B cell (primary cell): Measurements from ENCODE around the gene TXNL1. TPM values are rescaled to one million over a fixed set of nuclear protein-coding genes. Genes with fewer than 3 reads are reported as not detected.

Experiments used
- ATAC-seq: fragments of 200-7000 bp; cut with Tn5 transposase; one replicate; pipeline ENCODE4 v1.10.0; 2021; ENCODE audit warnings: low read depth, mild to moderate bottlenecking, moderate number of reproducible peaks, moderate library complexity
- CTCF ChIA-PET: fragments of 350-600 bp; sonication (Branson Sonifier 250); formaldehyde crosslinking; loops from one replicate; lab custom pipeline; 2021; ENCODE audit warnings: antibody characterized with exemption, inconsistent platforms; lab: Charles Lee
- POLR2A ChIA-PET: fragments of 350-600 bp; sonication (Branson Sonifier 250); formaldehyde crosslinking; loops from one replicate; lab custom pipeline; 2021; ENCODE audit warnings: antibody characterized with exemption; lab: Charles Lee
- DNase-seq: peaks from one replicate; pipeline ENCODE4 v3.0.0; 2013
- H2AFZ ChIP-seq: 2 replicates; pipeline ENCODE4 v1.6.1; 2012; ENCODE audit warnings: mild to moderate bottlenecking, low read depth, low read length; ENCODE audit not compliant: insufficient read depth, poor library complexity, severe bottlenecking
- H3K27ac ChIP-seq, 2 donors: 1 replicate in 1 of 2; 2 replicates in 1 of 2; pipeline ENCODE4 v1.5.1; 2012 to 2013; ENCODE audit warnings: low read length in 2 of 2, mild to moderate bottlenecking in 2 of 2, moderate library complexity in 1 of 2
- H3K27me3 ChIP-seq, 4 experiments: fragments of 200-600 bp in 1 of 4; sonication (generic) in 1 of 4; replicated peaks in 1 of 4; 1 replicate in 2 of 4; 2 replicates in 2 of 4; pipeline versions ENCODE4 v1.6.1 to v1.7.0; 2013 to 2016; ENCODE audit warnings: low read length in 3 of 4, mild to moderate bottlenecking in 2 of 4, mixed read lengths in 1 of 4, moderate library complexity in 1 of 4; ENCODE audit not compliant: insufficient read depth in 4 of 4, control insufficient read depth in 3 of 4; ENCODE audit errors: control extremely low read depth in 1 of 4
- H3K36me3 ChIP-seq, 2 experiments: replicated peaks in 1 of 2; 1 replicate in 1 of 2; 2 replicates in 1 of 2; pipeline versions ENCODE4 v1.6.1 to v1.7.1; 2013; ENCODE audit warnings: low read length in 1 of 2; ENCODE audit not compliant: insufficient read depth in 2 of 2, control insufficient read depth in 1 of 2; ENCODE audit errors: control extremely low read depth in 1 of 2, extremely low read depth in 1 of 2
- H3K4me1 ChIP-seq, 2 donors: fragments of 200-600 bp in 1 of 2; sonication (generic) in 1 of 2; 1 replicate in 1 of 2; 2 replicates in 1 of 2; pipeline versions ENCODE4 v1.5.1 to v1.6.1; 2013 to 2017; ENCODE audit warnings: low read length in 2 of 2; ENCODE audit not compliant: control insufficient read depth in 2 of 2, insufficient read depth in 2 of 2
- H3K4me2 ChIP-seq: replicated peaks from 2 replicates; pipeline ENCODE3; 2012; ENCODE audit warnings: mild to moderate bottlenecking, low read depth, low read length; ENCODE audit not compliant: poor library complexity, severe bottlenecking
- H3K4me3 ChIP-seq, 5 experiments: fragments of 200-600 bp in 1 of 5; sonication (generic) in 1 of 5; 1 replicate in 3 of 5; 2 replicates in 2 of 5; pipeline versions ENCODE4 v1.5.1 to v1.7.0; 2011 to 2016; ENCODE audit warnings: low read length in 4 of 5, mild to moderate bottlenecking in 4 of 5, low read depth in 2 of 5, control low read depth in 1 of 5, moderate library complexity in 1 of 5; ENCODE audit not compliant: insufficient read depth in 1 of 5; ENCODE audit errors: control extremely low read depth in 1 of 5, extremely low read depth in 1 of 5
- H3K79me2 ChIP-seq: fragments of 200-600 bp; sonication (generic); one replicate; pipeline ENCODE4 v1.6.0; 2016; ENCODE audit warnings: low read length; ENCODE audit not compliant: control insufficient read depth, insufficient read depth
- H3K9ac ChIP-seq: fragments of 200-600 bp; sonication (generic); 2 replicates; pipeline ENCODE4 v1.6.1; 2017; ENCODE audit warnings: mild to moderate bottlenecking, low read length, moderate library complexity
- H3K9me3 ChIP-seq, 3 donors: one replicate each; pipeline versions ENCODE4 v1.6.1 to v1.7.1; 2013; ENCODE audit warnings: low read length in 2 of 3; ENCODE audit not compliant: control insufficient read depth in 2 of 3, insufficient read depth in 1 of 3; ENCODE audit errors: control extremely low read depth in 1 of 3
- H4K20me1 ChIP-seq: 2 replicates; pipeline ENCODE4 v1.6.0; 2012; ENCODE audit warnings: mild to moderate bottlenecking, low read length; ENCODE audit not compliant: insufficient read depth, control insufficient read depth, poor library complexity, severe bottlenecking
- H3K27ac Mint-ChIP-seq: one replicate; pipeline ENCODE4 v1.8.0; 2021; ENCODE audit warnings: mixed read lengths
- H3K27me3 Mint-ChIP-seq: one replicate; pipeline ENCODE4 v1.8.0; 2021; ENCODE audit warnings: mixed read lengths
- H3K4me1 Mint-ChIP-seq: one replicate; pipeline ENCODE4 v1.8.0; 2021; ENCODE audit warnings: mixed read lengths
- H3K4me3 Mint-ChIP-seq: one replicate; pipeline ENCODE4 v1.8.0; 2021; ENCODE audit warnings: mixed read lengths
- H3K9me3 Mint-ChIP-seq: one replicate; pipeline ENCODE4 v1.8.0; 2022; ENCODE audit warnings: mixed read lengths; ENCODE audit not compliant: insufficient read depth
- EZH2 ChIP-seq: IDR thresholded peaks from 2 replicates; pipeline ENCODE4 v1.6.1; 2012; ENCODE audit warnings: borderline replicate concordance, low read depth, mild to moderate bottlenecking, moderate library complexity, low read length; ENCODE audit not compliant: insufficient read depth, poor library complexity, severe bottlenecking
- WGBS: methylation state at CpG from one replicate; pipeline ENCODE4 v1.1.5; 2013; ENCODE audit warnings: missing lambda C conversion rate; ENCODE audit not compliant: insufficient coverage; 5-methylcytosine and 5-hydroxymethylcytosine counted together
- intact Hi-C: fragments of 100-400 bp; cut with micrococcal nuclease; formaldehyde crosslinking; loops from one replicate; pipeline ENCODE4 v1.10.0; 2022
- polyA plus RNA-seq: library from polyadenylated mRNA; depleted of rRNA; stranded (reverse); fragments of >200 nt; gene quantifications from 2 replicates; pipeline ENCODE4 v1.2.3, GENCODE V29; 2012
- total RNA-seq, 2 donors: library from RNA; stranded (reverse); fragments of 120-200 nt in 1 of 2; gene quantifications; 1 replicate in 1 of 2; 2 replicates in 1 of 2; pipeline versions ENCODE4 v1.2.3 to v1.2.4, GENCODE V29; 2013 to 2022
- TF ChIP-seq, protein P1 (sequence below): fragments of 200-600 bp; IDR thresholded peaks from one replicate; pipeline ENCODE4 v1.8.0; 2022; ENCODE audit warnings: antibody characterized with exemption, mild to moderate bottlenecking

Gene TXNL1
- total and polyA plus RNA-seq, 2 donors (not counting 1 experiment from before 2014, with no cell fraction given) = 20.2 to 45.4 TPM

DNA sequence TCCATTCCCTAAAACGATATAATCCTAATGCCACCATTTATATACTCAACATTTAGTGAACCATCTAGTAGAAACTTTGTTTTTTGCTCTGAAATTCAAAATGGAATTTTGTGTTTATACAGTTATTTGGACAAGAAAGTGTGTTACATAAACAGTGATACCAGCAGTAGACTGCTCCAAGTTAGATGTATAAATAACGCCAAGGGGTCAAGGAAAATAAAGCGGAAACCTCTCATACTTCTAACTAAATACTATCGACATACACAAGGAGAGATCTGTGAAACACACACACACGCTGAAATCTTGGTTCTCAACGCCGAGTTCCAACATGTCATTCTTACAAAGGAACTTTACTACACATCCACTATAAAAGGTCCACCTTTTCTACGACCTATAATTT is 1.2 kb downstream of the TXNL1 start:
- Histone ChIP-seq H3K36me3 (peaks cover 0 to 2% of the 10 kb centered on the region in 2 experiments), H3K27me3 (no peaks in the 10 kb centered on the region), H3K4me3 (peak overlapping the region; percentile 72 to 97 (median 89)), H3K9me3 (no peaks in the 10 kb centered on the region), H3K4me2 (peak overlapping the region; percentile 81), H2AFZ (peak overlapping the region; percentile 95), H3K9ac (peak overlapping the region; percentile 84), H4K20me1 (peaks cover 20% of the 10 kb centered on the region), H3K27ac (peak overlapping the region; percentile 92 to 94), H3K79me2 (peaks cover 74% of the 10 kb centered on the region), H3K4me1 (peaks cover 15 to 23% of the 10 kb centered on the region in 2 donors)
- DNase-seq (no peak), ATAC-seq (no peak)
- Mint-ChIP-seq H3K4me3 (peak overlapping the region; percentile 93), H3K4me1 (peaks cover 46% of the 10 kb centered on the region), H3K27ac (peak overlapping the region; percentile 95), H3K27me3 (no peaks in the 10 kb centered on the region), H3K9me3 (no peaks in the 10 kb centered on the region)
- ChIA-PET CTCF (interaction anchor here (1.0 to 3.1 kb wide), 2 partner anchors 13 to 858 kb away, joined by 3 to 19 read pairs; partner anchors contain the start of gene WDR7), POLR2A (no interaction called here)
- intact Hi-C loops = loop anchor here (5.0 kb wide), 1 partner anchor 1050 kb away; the partner anchor contains the start of gene TCF4
- TF ChIP-seq, protein P1, sequence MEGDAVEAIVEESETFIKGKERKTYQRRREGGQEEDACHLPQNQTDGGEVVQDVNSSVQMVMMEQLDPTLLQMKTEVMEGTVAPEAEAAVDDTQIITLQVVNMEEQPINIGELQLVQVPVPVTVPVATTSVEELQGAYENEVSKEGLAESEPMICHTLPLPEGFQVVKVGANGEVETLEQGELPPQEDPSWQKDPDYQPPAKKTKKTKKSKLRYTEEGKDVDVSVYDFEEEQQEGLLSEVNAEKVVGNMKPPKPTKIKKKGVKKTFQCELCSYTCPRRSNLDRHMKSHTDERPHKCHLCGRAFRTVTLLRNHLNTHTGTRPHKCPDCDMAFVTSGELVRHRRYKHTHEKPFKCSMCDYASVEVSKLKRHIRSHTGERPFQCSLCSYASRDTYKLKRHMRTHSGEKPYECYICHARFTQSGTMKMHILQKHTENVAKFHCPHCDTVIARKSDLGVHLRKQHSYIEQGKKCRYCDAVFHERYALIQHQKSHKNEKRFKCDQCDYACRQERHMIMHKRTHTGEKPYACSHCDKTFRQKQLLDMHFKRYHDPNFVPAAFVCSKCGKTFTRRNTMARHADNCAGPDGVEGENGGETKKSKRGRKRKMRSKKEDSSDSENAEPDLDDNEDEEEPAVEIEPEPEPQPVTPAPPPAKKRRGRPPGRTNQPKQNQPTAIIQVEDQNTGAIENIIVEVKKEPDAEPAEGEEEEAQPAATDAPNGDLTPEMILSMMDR = no peak
- no peak for TF ChIP-seq EZH2
- WGBS = 21% methylated on average over 6 of the region's 8 CpGs

DNA sequence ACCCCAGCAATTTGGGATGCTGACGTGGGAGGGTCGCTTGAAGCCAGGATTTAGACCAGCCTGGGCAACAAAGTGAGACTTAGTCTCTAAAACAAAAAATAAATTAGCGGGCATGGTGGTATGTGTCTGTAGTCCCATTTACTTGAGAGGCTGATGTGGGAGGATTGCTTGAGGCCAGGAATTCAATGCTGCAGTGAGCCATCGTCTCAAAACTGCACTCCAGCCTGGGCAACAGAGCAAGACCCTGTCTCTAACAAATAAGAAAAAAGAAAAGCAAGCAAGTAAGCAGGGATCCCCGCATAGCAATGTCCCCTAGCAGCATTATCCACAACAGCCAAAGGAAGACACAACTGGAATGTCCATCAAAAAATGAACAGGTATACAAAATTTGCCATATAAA is 3.4 kb downstream of the TXNL1 start:
- no peak overlapping the region for H3K4me2 ChIP-seq
- no peak overlapping the region for H3K4me3 ChIP-seq
- Mint-ChIP-seq H3K9me3 (no peaks in the 10 kb centered on the region), H3K4me3 (no peak overlapping the region), H3K27ac (no peak overlapping the region), H3K4me1 (peaks cover 55% of the 10 kb centered on the region), H3K27me3 (no peaks in the 10 kb centered on the region)
- H4K20me1 ChIP-seq = peaks cover 35% of the 10 kb centered on the region
- peaks cover 0 to 2% of the 10 kb centered on the region in 2 experiments for H3K36me3 ChIP-seq
- ATAC-seq (no peak), DNase-seq (no peak)
- no peak overlapping the region for H3K9ac ChIP-seq
- TF ChIP-seq, protein P1 = no peak
- TF ChIP-seq EZH2 = no peak
- no peaks in the 10 kb centered on the region for H3K27me3 ChIP-seq
- intact Hi-C loops = loop anchor here (5.0 kb wide), 1 partner anchor 1048 kb away; the partner anchor contains the start of gene TCF4
- ChIA-PET CTCF (no interaction called here), POLR2A (no interaction called here)
- H3K4me1 ChIP-seq = peaks cover 15 to 23% of the 10 kb centered on the region in 2 donors
- no peak overlapping the region for H2AFZ ChIP-seq
- H3K27ac ChIP-seq = no peak overlapping the region
- H3K9me3 ChIP-seq = no peaks in the 10 kb centered on the region
- H3K79me2 ChIP-seq = peaks cover 96% of the 10 kb centered on the region
- WGBS = no CpG with 5 or more reads among the region's 5 CpGs
